Measurements from ENCODE around the gene DLG5. TPM values are rescaled to one million over a fixed set of nuclear protein-coding genes. Genes with fewer than 3 reads are reported as not detected.

DLG5 gene
- total RNA-seq, 1 experiment from 2014 or later, result 127 TPM

GRCh38 chr10:77804371-77804770 is 122.2 kb downstream of the DLG5 start:
- intact Hi-C loops (cut with micrococcal nuclease), result no loop called here
- peaks cover 100% of the 10 kb centered on the region for H3K36me3 Mint-ChIP-seq (ENCODE audit: insufficient read depth, unreplicated experiment)
- peaks cover 16% of the 10 kb centered on the region for H3K4me1 Mint-ChIP-seq (ENCODE audit: insufficient read depth, unreplicated experiment)
- no peak for DNase-seq (ENCODE audit: unreplicated experiment)
- no peak for TF ChIP-seq CTCF (IDR thresholded peaks at IDR 0.05; ENCODE audit: unreplicated experiment)
- no peak overlapping the region for H3K4me3 Mint-ChIP-seq (ENCODE audit: unreplicated experiment)
- no peaks in the 10 kb centered on the region for H3K9me3 Mint-ChIP-seq (ENCODE audit: unreplicated experiment)
- BruUV-seq (replicated peaks), result no TSS peak
- ChIA-PET POLR2A (interaction anchor here (0.5 to 1.7 kb wide), 5 partner anchors 10 to 278 kb away, joined by 3 read pairs; no protein-coding TSS in a partner anchor), CTCF (interaction anchor here (0.6 to 1.8 kb wide), 3 partner anchors 12 to 88 kb away, joined by 3 to 5 read pairs (median 4); no protein-coding TSS in a partner anchor)
- H3K27me3 Mint-ChIP-seq (ENCODE audit: insufficient read depth, unreplicated experiment), result no peaks in the 10 kb centered on the region
- H3K27ac Mint-ChIP-seq (ENCODE audit: low read depth, unreplicated experiment), result no peak overlapping the region

GRCh38 chr10:77801474-77802161 is 124.9 kb downstream of the DLG5 start:
- Mint-ChIP-seq H3K9me3 (ENCODE audit: unreplicated experiment) (no peaks in the 10 kb centered on the region), H3K4me3 (ENCODE audit: unreplicated experiment) (no peak overlapping the region), H3K4me1 (ENCODE audit: insufficient read depth, unreplicated experiment) (peaks cover 21% of the 10 kb centered on the region), H3K27me3 (ENCODE audit: insufficient read depth, unreplicated experiment) (no peaks in the 10 kb centered on the region), H3K36me3 (ENCODE audit: insufficient read depth, unreplicated experiment) (peaks cover 100% of the 10 kb centered on the region), H3K27ac (ENCODE audit: low read depth, unreplicated experiment) (peak overlapping the region; percentile 50)
- CTCF ChIA-PET, result no interaction called here
- TF ChIP-seq CTCF (IDR thresholded peaks at IDR 0.05; ENCODE audit: unreplicated experiment), result no peak
- POLR2A ChIA-PET, result no interaction called here
- intact Hi-C loops (cut with micrococcal nuclease), result no loop called here
- DNase-seq (ENCODE audit: unreplicated experiment), result peak; percentile 56
- BruUV-seq (replicated peaks), result no TSS peak

GRCh38 chr10:77800738-77801266 is 125.8 kb downstream of the DLG5 start:
- peaks cover 21% of the 10 kb centered on the region for H3K4me1 Mint-ChIP-seq (ENCODE audit: insufficient read depth, unreplicated experiment)
- no peak for DNase-seq (ENCODE audit: unreplicated experiment)
- H3K36me3 Mint-ChIP-seq (ENCODE audit: insufficient read depth, unreplicated experiment), result peaks cover 100% of the 10 kb centered on the region
- POLR2A ChIA-PET, result interaction anchor here (1.6 kb wide), 1 partner anchor 10 kb away, joined by 5 read pairs; no protein-coding TSS in a partner anchor
- no peak overlapping the region for H3K4me3 Mint-ChIP-seq (ENCODE audit: unreplicated experiment)
- intact Hi-C loops (cut with micrococcal nuclease), result no loop called here
- CTCF ChIA-PET, result no interaction called here
- no peak for TF ChIP-seq CTCF (IDR thresholded peaks at IDR 0.05; ENCODE audit: unreplicated experiment)
- no peak overlapping the region for H3K27ac Mint-ChIP-seq (ENCODE audit: low read depth, unreplicated experiment)
- H3K27me3 Mint-ChIP-seq (ENCODE audit: insufficient read depth, unreplicated experiment), result no peaks in the 10 kb centered on the region
- BruUV-seq (replicated peaks), result no TSS peak
- H3K9me3 Mint-ChIP-seq (ENCODE audit: unreplicated experiment), result no peaks in the 10 kb centered on the region

- Mint-ChIP-seq H3K27ac (ENCODE audit: low read depth, unreplicated experiment) (no peak overlapping the region), H3K27me3 (ENCODE audit: insufficient read depth, unreplicated experiment) (no peaks in the 10 kb centered on the region), H3K36me3 (ENCODE audit: insufficient read depth, unreplicated experiment) (peaks cover 100% of the 10 kb centered on the region), H3K9me3 (ENCODE audit: unreplicated experiment) (no peaks in the 10 kb centered on the region), H3K4me1 (ENCODE audit: insufficient read depth, unreplicated experiment) (peaks cover 21% of the 10 kb centered on the region), H3K4me3 (ENCODE audit: unreplicated experiment) (no peak overlapping the region)
- ChIA-PET CTCF (no interaction called here), POLR2A (interaction anchor here (1.6 kb wide), 1 partner anchor 10 kb away, joined by 5 read pairs; no protein-coding TSS in a partner anchor)
- no TSS peak for BruUV-seq (replicated peaks)
- intact Hi-C loops (cut with micrococcal nuclease), result no loop called here
- no peak for DNase-seq (ENCODE audit: unreplicated experiment)
- TF ChIP-seq CTCF (IDR thresholded peaks at IDR 0.05; ENCODE audit: unreplicated experiment), result no peak
Observed at GRCh38 chr10:77800320-77800719, 126.2 kb downstream of the DLG5 start.

All from MCF 10A (cell line).